Stimulated activated CD4-positive, alpha-beta T cell treated with anti-CD3 and anti-CD28 coated beads, Interleukin-1b, Interleukin-23, amount 100 ng/mL, for 24 hours (primary cell): Measurements from ENCODE around the gene VAMP1.
A peak's percentile ranks its signal among the peaks of the same experiment; 100 is the strongest.
"Not testable (repeated sequence)": the region's sequence is repeated elsewhere in the genome, so short reads cannot be mapped to it uniquely, and the experiment has no call there.

Experiments used
- DNase-seq, 4 experiments: peaks; one replicate each; pipeline ENCODE4 v3.0.0-alpha.2; 2020; ENCODE audit warnings: low read depth in 4 of 4, low spot score in 1 of 4

VAMP1 gene, protein sequence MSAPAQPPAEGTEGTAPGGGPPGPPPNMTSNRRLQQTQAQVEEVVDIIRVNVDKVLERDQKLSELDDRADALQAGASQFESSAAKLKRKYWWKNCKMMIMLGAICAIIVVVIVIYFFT

DNA sequence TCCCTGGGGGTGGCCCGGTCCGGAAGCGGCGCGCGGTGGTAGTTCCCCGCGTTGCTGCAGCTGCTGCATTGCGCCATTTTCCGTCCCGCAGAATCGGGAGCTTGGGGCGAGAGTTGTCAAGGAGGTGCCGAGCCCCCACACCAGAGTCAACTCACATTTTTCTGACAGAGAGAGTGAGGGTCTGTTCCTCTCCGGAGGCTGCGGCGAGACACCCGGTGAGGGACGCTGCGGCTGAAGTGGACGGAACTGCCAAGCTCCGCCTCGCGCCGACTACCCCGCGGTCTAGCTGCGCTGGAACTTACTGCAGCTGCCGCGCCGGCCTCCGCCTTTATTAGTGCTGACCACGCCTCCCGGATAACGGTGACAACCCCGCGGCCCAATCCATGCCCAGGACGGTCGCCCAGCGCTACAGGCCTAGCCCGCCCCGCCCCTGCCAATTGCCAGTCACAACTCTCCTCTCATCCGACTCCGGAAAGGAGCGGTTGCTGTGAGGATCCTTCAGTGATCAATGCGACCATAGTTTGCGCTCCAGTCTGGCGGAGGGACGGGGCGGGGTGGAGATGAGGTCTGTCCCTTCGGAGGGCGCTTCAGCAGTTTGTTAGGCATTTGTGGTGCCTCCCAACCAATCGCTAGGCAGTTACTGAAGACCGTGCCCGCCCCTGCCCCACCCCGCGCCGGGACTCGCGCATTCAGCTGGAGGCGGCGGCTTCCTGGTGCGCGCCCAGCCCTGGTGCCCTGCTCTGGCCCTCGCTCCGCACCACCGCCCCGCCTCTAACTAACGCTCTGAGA, at the start of gene VAMP1:
TSS of gene VAMP1 (minus strand) at position 303 of the 789 bp plus-strand sequence. CDS start at position 157, 146 bp downstream.
- peak; percentile 93 to 98 (median 96) for DNase-seq

DNA sequence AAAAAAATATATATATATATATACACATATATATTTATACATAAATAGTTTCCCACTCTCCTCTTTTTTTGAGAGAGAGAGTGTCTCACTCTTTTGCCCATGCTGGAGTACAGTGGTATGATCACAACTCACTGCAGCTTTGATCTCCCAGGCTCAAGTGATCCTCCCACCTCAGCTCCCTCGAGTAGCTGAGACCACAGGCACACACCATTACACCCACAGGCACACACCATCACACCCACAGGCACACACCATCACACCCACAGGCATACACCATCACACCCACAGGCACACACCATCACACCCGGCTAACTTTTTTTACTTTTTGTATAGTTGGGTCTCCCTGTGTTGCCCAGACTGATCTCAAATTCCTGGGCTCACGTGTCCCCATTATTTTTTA, 49.7 kb upstream of the VAMP1 start:
- DNase-seq = no peak

DNA sequence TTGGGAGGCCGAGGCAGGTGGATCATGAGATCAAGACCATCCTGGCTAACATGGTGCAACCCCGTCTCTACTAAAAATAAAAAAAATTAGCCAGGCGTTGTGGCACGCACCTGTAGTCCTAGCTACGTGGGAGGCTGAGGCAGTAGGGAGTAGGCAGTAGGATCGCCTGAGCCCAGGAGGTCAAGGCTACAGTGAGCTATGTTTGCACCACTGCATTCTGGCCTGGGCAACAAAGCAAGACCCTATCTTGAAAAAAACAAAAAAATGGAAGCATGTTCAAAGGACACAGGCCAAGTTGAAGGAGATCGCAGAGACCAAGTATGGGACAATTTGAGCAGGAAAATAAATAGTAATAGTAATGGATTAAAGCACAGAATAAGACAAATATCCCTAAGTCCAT, 37.6 kb upstream of the VAMP1 start:
- no peak for DNase-seq

DNA sequence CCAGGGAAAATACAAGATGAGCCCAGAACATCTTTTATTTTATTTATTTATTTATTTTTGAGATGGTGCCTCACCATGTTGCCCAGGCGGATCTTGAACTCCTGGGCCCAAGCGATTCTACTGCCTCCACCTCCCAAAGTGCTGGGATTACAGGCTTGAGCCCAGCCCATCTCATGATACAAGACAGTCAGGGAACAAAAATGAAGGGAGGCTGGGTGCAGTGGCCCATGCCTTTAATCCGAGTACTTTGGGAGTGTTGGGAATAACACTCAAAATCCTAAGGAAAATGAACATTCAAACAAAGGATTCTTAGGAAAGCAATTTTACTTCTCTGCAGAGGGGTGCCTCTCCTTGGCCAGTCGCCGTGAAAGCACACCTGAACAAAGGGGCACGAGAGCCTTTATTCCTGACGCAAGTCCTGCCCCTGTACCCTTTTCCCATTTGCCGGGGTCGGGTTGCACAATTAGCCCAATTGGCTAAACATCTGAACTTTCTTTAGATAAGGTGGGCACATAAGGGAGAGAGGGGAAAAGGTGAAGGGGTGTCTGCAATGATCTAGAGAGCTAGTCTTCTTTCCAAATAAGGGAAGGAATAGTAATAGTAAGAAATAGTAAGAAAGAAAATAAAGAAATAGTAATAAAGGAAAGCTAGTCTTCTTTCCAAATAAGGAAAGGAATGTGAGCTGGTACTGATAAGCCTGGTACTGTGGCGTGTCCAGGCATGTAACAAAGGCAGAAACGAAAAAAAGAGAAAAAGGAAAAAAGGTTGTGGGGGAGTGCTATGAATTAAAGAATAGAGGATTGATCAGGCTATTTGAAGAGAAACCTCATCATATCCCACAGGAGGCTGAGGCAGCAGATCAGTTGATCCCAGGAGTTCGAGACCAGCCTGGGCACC, 36.9 kb upstream of the VAMP1 start:
- no peak for DNase-seq

DNA sequence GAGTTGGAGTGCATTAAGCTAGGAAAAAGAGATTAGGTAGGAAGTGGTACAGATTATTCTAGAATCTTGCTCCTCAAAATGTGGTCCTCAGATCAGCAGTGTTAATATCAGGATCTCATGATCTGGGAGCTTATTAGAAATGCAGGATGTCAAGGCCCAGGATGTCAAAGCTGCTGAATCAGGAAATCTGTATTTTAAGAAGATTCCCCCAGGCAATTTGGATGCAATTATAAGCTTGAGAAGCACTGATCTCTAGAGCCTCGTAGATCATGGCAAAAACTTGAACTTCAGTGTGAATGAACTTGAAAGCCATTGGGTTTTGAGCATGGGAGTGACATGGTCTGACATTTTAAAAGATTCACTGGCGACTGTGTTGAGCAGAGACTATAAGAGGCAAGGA, 30.0 kb upstream of the VAMP1 start:
- DNase-seq = no peak

DNA sequence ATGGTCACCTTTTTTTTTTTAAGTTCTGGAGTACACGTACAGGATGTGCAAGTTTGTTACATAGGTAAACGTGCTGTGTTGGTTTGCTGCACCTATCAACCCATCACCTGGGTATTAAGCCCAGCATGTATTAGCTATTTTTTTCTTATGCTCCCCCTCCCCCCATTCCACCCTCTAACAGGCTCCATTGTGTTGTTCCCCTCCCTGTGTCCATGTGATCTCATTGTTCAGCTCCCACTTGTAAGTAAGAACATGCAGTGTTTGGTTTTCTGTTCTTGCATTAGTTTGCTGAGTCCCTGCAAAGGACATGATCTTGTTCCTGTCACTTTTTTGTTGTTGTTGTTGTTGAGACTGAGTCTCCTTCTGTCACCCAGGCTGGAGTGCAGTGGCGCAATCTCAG, 26.8 kb upstream of the VAMP1 start:
- DNase-seq = not testable (repeated sequence)

DNA sequence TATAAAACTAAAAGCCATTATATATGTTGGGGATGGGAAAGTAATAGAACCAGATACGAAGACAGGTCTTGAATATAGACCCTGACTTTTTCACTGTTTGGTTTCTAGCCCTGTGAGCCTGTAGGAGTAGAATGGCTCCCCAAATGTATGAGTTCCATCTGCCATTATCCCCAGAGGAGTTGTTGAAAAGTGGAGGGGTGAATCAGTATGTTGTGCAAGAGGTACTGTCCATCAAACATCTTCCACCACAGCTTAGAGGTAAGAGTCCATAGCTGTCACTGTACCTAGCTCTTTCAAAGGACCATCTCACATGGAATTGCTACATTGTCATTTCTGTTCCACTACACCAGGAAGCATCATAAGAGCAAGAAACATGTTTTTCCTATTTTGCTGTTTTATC, 24.5 kb upstream of the VAMP1 start:
- DNase-seq = no peak

DNA sequence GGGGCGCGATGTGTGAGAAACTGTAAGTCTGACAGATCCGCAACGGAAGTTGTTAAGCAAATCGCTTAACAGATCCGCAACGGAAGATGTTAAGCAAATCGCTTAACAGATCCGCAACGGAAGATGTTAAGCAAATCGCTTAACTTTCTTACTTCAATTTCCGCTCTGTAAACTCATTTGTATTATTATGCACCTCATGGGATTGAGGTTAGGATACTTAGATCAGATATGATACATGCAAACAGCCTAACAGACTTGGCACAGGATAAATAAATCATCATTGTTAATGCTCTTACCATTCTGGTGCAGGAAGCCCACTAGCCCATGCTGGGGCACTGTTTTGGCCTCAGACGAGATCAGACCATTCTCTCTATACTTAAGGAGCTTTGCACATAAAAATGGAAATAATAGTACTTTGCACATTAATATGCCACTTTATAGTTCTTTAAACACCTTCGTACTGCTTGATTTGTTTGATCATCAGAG, 23.8 kb upstream of the VAMP1 start:
- DNase-seq = no peak

DNA sequence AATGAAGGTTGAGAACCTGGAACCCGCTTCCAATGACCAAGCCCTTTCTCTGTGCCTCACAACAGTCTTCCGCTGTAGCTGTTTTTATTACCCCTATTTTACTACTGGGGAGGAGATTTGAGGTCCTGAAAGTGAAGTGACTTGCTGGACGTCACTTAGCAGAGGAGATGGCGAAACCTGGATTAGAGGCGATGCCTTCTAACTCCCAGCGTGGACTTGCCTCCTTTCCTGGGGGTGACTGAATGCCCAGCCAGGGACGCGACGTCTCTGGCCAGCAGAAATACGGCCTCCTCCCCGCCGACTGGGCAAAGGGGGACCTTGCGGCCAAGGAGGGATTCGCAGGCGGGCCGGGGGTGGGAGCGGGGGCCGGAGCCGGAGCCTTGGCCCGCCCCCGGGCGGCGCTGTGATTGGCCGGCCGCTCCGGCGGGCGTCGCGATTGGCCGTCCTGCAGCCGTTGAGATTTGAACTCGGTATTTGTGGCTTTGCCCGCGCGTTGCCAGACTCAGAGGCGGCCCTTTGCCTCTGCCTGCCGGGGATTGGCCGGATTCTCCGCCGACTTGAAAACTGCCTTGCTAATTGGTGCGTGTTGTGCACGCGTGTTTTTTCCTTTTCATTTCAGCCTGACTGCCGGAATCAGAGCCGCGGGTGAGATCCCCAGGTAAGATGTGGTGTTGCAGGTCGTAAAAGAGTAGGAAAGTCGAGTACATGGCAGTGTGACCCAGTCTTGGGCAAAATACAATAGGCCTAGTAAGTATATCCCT, 23.2 kb upstream of the VAMP1 start, which contains the start of gene NCAPD2:
TSS of gene NCAPD2 (plus strand) at position 606 of the 761 bp plus-strand sequence. CDS start 997 bp downstream, outside the sequence.
- DNase-seq = peak; percentile 76 to 92 (median 83)

DNA sequence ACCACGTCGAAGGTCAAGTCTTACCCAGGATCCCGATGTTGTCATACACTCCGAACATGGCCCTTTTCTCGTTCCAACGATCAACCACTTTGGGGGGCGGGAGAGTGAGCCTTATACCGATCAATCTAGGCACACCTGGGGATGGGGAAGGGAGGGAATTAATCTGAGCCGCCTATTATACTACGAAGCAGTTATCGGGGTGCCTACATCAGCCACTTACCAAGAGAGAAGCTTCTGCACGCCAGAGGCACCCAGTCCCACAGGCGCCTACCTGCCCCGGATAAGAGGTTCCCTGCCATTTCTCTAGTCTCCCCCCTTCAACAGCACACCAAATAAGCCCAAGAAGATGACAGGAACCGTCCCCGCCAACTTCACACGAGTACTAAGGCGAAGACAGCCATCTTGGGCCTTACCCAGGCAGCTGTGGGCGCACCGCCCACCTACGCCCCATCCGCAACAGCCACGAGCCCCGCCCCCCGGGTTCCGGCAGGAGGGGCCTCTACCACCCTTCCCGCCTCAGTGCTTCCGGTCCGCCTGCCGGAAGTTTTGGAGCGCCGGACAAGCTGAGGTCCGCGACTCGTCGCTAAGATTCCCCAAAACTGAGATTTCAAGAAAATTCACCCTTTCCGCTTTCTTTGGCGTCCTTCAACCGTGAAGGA, 22.5 kb upstream of the VAMP1 start, which contains the start of gene MRPL51:
TSS of gene MRPL51 (minus strand) at position 425 of the 659 bp plus-strand sequence. CDS start at position 299, 126 bp downstream.
- peak; percentile 90 to 99 (median 96) for DNase-seq

DNA sequence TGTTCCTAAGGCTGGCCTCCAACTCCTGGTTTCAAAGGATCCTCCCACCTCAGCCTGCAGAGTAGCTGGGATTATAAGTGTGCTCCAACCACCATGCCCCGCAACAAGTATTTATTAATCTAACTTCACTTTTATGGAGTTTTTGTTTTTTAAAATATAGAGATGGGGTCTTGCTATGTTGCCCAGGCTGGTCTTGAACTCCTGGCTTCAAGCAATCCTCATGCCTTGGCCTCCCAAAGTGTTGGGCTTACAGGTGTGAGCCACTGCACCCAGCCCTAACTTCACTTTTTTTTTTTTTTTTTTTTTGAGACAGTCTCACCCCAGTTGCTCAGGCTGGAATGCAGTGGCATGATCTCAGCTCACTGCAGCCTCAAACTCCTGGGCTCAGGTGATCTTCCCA, 20.2 kb upstream of the VAMP1 start:
- DNase-seq = not testable (repeated sequence)

DNA sequence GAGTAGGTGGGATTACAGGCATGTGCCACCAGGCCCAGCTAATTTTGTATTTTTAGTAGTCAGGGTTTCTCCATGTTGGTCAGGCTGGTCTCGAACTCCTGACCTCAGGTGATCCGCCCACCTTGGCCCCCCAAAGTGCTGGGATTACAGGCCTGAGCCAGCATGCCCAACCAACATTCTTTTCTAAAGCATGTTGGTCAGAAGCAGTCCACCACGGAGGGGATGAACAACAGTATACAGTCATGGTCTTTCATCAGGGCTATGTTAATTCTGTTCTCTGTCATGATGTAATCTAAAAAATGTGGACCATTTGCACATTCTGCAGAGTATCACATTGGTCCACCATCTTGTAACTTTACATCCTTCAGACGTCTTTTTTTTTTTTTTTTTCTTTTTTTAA, 19.0 kb upstream of the VAMP1 start:
- DNase-seq = no peak

DNA sequence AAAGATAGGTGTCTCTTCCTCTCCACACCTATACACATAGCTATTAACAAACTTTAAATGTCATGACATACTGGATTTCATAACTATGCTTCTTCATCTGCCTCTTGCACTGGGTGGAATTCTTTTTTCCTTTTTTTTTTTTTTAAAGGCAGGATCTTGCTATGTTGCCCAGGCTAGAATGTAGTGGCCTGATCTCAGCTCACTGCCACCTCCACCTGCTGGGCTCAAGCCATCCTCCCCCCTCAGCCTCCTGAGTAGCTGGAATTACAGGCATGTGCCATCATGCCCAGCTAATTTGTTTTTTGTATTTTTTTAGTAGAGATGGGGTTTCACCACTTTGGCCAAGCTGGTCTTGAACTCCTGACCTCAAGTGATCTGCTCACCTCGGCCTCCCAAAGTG, 17.8 kb upstream of the VAMP1 start:
- no peak for DNase-seq

DNA sequence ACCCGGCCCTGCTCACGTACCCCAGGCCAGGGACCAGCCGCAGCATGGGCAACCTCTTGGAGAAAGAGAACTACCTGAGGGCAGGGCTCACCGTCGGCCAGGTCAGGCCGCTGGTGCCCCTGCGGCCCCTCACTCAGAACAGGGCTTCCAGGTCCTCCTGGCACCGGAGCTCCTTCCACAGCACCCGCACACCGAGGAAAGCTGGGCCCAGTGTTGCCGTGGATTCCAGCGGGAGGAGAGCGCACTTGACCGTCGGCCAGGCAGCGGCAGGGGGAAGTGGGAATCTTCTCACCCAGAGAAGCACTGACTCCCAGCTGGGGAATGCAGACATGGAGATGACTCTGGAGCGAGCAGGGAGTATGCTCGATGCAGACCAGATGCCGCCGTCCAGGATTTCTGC, 7.9 kb upstream of the VAMP1 start:
- no peak for DNase-seq

DNA sequence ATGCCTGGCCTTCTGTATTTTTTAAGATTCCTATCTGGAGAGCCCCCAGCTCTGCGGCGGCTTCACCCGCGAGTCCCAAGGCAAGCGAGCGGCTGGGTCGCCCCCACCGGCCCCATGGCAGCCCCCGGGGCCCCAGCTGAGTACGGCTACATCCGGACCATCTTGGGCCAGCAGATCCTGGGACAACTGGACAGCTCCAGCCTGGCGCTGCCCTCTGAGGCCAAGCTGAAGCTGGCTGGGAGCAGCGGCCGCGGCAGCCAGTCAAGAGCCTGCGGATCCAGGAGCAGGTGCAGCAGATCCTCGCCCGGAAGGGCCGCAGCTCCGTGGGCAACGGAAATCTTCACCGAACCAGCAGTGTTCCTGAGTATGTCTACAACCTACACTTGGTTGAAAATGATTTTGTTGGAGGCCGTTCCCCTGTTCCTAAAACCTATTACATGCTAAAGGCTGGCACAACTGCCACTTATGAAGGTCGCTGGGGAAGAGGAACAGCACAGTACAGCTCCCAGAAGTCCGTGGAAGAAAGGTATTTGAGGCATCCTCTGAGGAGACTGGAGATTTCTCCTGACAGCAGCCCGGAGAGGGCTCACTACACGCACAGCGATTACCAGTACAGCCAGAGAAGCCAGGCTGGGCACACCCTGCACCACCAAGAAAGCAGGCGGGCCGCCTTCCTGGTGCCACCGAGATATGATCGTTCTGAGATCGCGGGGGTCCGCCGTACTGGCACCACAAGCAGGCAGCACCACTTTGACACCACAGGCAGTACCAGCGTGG, 7.3 kb upstream of the VAMP1 start:
- DNase-seq = not testable (repeated sequence)

DNA sequence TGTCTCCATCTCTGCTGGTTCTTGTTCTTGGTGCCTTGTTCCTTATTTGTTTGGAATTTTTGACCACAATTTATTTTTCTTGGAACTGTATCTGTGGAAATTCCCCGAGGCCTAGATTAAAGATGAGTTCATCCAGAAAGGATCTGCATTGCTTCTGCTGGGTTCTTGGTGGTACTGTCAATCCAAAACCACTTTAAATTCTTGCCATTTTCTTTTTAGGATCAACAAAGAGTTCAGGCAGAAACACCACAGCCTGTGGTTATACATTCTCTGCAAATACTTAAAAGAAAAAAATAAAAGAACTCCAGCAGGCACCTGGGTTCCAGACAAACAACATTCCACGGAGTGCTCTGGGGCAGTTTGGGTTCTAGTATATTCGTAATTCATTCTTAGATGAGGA, 6.0 kb upstream of the VAMP1 start:
- DNase-seq = no peak

DNA sequence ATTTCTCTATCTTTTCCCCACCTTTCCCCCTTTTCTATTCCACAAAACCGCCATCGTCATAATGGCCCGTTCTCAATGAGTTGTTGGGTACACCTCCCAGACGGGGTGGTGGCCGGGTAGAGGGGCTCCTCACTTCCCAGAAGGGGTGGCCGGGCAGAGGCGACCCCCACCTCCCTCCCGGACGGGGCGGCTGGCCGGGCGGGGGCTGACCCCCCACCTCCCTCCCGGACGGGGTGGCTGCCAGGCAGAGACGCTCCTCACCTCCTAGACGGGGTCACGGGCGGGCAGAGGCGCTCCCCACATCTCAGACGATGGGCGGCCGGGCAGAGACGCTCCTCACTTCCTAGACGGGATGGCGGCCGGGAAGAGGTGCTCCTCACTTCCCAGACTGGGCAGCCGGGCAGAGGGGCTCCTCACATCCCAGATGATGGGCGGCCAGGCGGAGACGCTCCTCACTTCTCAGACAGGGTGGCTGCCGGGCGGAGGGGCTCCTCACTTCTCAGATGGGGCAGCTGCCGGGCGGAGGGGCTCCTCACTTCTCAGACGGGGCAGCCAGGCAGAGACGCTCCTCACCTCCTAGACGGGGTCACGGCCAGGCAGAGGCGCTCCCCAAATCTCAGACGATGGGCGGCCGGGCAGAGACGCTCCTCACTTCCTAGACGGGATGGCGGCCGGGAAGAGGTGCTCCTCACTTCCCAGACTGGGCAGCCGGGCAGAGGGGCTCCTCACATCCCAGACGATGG, 4.9 kb upstream of the VAMP1 start:
- DNase-seq = not testable (repeated sequence)

DNA sequence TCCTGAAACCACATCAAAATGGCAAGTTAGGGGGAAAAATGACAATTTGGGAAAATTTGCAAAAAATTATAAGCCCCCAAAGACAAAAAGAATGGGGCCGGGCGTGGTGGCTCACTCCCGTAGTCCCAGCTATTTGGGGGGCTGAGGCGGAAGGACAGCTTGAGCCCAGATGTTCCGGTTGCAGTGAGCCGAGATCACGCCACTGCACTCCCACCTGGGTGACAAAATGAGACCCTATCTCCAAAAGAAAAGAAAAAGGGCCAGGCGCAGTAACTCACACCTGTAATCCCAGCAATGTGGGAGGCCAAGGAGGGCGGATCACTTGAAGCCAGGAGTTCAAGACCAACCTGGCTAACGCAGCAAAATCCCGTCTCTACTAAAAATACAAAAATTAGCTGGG, 2.0 kb upstream of the VAMP1 start:
- DNase-seq = no peak

DNA sequence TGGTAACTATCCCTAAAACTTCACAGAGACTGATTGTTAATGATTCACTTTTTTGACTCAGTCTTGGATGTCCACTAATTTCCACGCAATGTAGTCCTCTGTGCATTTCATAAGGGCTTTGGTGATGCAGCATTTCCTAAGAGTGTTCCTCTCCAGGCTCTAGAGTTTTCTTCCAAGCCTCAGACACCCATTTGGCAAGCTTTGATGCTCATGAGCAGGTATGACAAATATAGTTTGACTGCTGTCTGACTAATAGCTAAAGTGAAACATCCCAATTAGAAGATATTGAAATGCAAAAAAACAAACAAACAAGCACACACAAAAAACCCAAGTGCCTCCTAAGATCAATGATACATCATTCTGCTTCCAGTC, 1.5 kb upstream of the VAMP1 start:
- DNase-seq = no peak
